Nephron progenitor cell (in vitro differentiated cells): Measurements from ENCODE around the gene TMEM132C.
A peak's percentile ranks its signal among the peaks of the same experiment; 100 is the strongest.

ENCODE experiments used
- DNase-seq: peaks from one replicate; pipeline ENCODE4 v3.0.0; 2021
- H3K27ac Mint-ChIP-seq: 2 replicates; pipeline ENCODE4 v1.8.0; 2021; ENCODE audit warnings: mild to moderate bottlenecking, moderate library complexity, mixed read lengths
- H3K27me3 Mint-ChIP-seq: 2 replicates; pipeline ENCODE4 v1.8.0; 2021; ENCODE audit warnings: mild to moderate bottlenecking, low read depth, mixed read lengths; ENCODE audit not compliant: poor library complexity
- H3K36me3 Mint-ChIP-seq: 2 replicates; pipeline ENCODE4 v1.8.0; 2021; ENCODE audit warnings: low read depth, mixed read lengths
- H3K4me1 Mint-ChIP-seq: 2 replicates; pipeline ENCODE4 v1.8.0; 2021; ENCODE audit warnings: mixed read lengths
- H3K4me3 Mint-ChIP-seq: 2 replicates; pipeline ENCODE4 v1.8.0; 2021; ENCODE audit warnings: mild to moderate bottlenecking, moderate library complexity, mixed read lengths
- H3K9me3 Mint-ChIP-seq: 2 replicates; pipeline ENCODE4 v1.8.0; 2021; ENCODE audit warnings: mild to moderate bottlenecking, moderate library complexity, mixed read lengths
- CTCF ChIP-seq: fragments of 200-600 bp; sonication (generic); IDR thresholded peaks from 2 replicates; pipeline ENCODE4 v1.5.0; 2021; ENCODE audit warnings: antibody characterized with exemption

Gene TMEM132C

GRCh38 chr12:128381541-128381940 is 114.6 kb downstream of the TMEM132C start:
- no peak for TF ChIP-seq CTCF
- peaks cover 17% of the 10 kb centered on the region for H3K9me3 Mint-ChIP-seq
- H3K27ac Mint-ChIP-seq: peak overlapping the region; percentile 82
- peaks cover 55% of the 10 kb centered on the region for H3K4me1 Mint-ChIP-seq
- DNase-seq: peak; percentile 38
- H3K4me3 Mint-ChIP-seq: peak overlapping the region; percentile 28
- peaks cover 47% of the 10 kb centered on the region for H3K36me3 Mint-ChIP-seq
- no peaks in the 10 kb centered on the region for H3K27me3 Mint-ChIP-seq

GRCh38 chr12:128381946-128382345 is 115.0 kb downstream of the TMEM132C start:
- Mint-ChIP-seq H3K36me3 (peaks cover 48% of the 10 kb centered on the region), H3K4me3 (peak overlapping the region; percentile 28), H3K9me3 (peaks cover 17% of the 10 kb centered on the region), H3K27ac (no peak overlapping the region), H3K27me3 (no peaks in the 10 kb centered on the region), H3K4me1 (peaks cover 58% of the 10 kb centered on the region)
- no peak for DNase-seq
- no peak for TF ChIP-seq CTCF

- Mint-ChIP-seq H3K9me3 (peaks cover 11% of the 10 kb centered on the region), H3K27me3 (no peaks in the 10 kb centered on the region), H3K4me1 (peaks cover 55% of the 10 kb centered on the region), H3K27ac (no peak overlapping the region), H3K4me3 (no peak overlapping the region), H3K36me3 (peaks cover 40% of the 10 kb centered on the region)
- no peak for TF ChIP-seq CTCF
- no peak for DNase-seq
These were observed 116.0 kb downstream of the TMEM132C start for GRCh38 chr12:128382946-128383345.

GRCh38 chr12:128383357-128383937 is 116.5 kb downstream of the TMEM132C start:
- no peak overlapping the region for H3K4me3 Mint-ChIP-seq
- DNase-seq: no peak

GRCh38 chr12:128385736-128386135 is 118.8 kb downstream of the TMEM132C start:
- peaks cover 38% of the 10 kb centered on the region for H3K36me3 Mint-ChIP-seq
- TF ChIP-seq CTCF: no peak
- no peaks in the 10 kb centered on the region for H3K9me3 Mint-ChIP-seq
- no peak overlapping the region for H3K4me3 Mint-ChIP-seq
- no peak overlapping the region for H3K27ac Mint-ChIP-seq
- H3K4me1 Mint-ChIP-seq: peaks cover 71% of the 10 kb centered on the region
- DNase-seq: no peak
- H3K27me3 Mint-ChIP-seq: no peaks in the 10 kb centered on the region

More at GRCh38 chr12:128383357-128383937, 116.5 kb downstream of the TMEM132C start:
- Mint-ChIP-seq H3K4me1 (peaks cover 60% of the 10 kb centered on the region), H3K27me3 (no peaks in the 10 kb centered on the region), H3K9me3 (peaks cover 7% of the 10 kb centered on the region), H3K27ac (peak overlapping the region; percentile 92), H3K36me3 (peaks cover 40% of the 10 kb centered on the region)
- no peak for TF ChIP-seq CTCF

GRCh38 chr12:128387811-128388422 is 120.9 kb downstream of the TMEM132C start:
- peaks cover 56% of the 10 kb centered on the region for H3K4me1 Mint-ChIP-seq

More at GRCh38 chr12:128387811-128388422, 120.9 kb downstream of the TMEM132C start:
- Mint-ChIP-seq H3K36me3 (peaks cover 47% of the 10 kb centered on the region), H3K27ac (peak overlapping the region; percentile 96), H3K4me3 (peak overlapping the region; percentile 40), H3K27me3 (no peaks in the 10 kb centered on the region), H3K9me3 (peaks cover 3% of the 10 kb centered on the region)
- peak; percentile 80 for DNase-seq
- TF ChIP-seq CTCF: peak; percentile 76
